HPDE6-E6E7 (cell line): Measurements from ENCODE around the gene HERC2.

Experiments
- DNase-seq: peaks from one replicate; pipeline ENCODE4 v3.0.0; 2011; ENCODE audit warnings: missing footprints; ENCODE audit errors: extremely low spot score

Gene HERC2

GRCh38 chr15:28096670-28097431, 225.1 kb downstream of the HERC2 start:
- no peak for DNase-seq

DNA sequence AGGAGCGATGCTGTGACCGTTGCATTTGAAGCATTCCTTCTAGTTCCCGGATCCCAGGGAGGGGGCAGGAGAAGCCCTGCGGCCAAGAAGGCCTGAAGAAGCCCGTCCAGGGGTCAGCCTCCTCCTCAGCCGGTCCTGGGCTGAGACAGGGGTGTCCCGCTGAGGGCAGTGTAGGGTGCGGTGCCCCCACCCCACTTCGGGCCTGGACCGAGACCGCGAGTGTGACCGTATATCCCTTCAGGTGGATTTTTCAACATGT, 225.6 kb downstream of the HERC2 start:
- DNase-seq, result no peak

DNA sequence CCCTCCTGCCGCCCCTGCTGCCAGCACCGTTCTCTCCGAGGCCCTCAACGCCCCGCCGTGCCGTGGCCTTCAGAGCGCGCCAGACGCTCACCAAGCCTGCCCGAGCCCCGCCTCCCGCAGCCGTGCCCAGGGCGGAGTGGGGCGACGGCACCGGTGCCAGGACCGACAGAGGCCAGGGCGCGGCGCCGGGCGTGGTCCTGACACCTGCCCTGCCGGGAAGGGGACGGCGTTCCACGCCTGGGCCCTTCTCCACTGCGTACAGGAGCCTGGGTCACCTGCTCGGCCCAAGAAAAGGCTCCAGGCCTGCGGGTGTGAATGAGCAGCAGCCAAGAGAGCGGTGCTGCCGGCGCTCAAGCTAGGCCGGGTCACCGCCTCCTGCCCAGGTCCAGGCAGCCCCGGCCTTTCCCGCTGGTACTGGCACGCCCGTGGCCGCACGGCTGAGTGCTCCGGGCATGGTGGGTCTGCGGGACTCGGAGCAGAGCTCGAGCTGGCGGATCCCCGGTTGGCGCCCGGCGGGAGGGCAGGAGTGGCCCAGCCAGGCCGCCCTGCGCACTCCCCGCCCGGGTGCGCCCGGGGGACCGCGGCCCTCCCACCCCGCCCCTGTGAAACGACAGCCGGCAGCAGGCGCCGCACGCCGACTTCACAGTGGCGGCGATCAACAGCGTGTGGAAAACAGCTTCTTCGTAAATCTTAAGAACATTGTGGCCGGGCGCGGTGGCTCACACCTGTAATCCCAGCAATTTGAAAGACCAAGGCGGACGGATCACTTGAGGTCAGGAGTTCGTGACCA, 227.1 kb downstream of the HERC2 start:
- DNase-seq, result no peak

DNA sequence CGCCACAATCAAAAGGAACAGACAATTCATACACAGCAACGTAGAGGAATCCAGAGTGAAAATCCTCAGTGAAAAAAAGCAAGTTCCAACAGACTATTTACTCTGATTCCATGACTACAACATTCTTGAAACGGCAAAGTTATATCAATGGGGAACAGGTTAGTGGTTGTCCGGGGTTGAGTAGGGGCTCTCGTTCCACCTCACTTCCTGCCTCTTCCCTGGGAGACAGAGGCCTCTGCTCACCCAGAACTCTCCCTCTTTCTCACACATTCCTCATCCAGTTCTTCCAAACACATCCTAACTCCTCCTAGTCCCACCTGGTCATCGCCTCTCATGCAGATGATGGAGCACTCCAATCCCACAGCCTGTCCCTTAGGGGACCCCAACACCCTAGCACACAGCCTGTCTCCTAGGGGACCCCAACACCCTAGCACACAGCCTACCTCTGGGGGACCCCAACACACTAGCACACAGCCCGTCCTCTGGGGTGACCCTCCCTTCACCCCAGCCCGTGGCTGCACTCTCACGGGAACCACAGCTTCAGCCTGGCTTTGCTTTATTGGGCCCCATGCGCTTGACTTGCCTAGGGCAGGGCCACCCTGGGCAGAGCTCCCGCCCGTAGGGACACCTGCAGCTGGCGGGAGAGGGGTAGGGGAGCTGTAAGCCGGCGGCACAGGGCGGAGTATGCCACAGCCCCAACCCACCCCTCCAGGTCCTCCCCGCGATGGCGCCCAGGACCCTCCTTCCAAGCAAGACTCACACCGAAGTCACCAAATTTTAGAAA, 228.0 kb downstream of the HERC2 start:
- DNase-seq, result no peak

GRCh38 chr15:28091313-28091712, 230.7 kb downstream of the HERC2 start:
- no peak for DNase-seq

GRCh38 chr15:28086175-28086703, 235.7 kb downstream of the HERC2 start:
- DNase-seq, result peak; percentile 63

DNA sequence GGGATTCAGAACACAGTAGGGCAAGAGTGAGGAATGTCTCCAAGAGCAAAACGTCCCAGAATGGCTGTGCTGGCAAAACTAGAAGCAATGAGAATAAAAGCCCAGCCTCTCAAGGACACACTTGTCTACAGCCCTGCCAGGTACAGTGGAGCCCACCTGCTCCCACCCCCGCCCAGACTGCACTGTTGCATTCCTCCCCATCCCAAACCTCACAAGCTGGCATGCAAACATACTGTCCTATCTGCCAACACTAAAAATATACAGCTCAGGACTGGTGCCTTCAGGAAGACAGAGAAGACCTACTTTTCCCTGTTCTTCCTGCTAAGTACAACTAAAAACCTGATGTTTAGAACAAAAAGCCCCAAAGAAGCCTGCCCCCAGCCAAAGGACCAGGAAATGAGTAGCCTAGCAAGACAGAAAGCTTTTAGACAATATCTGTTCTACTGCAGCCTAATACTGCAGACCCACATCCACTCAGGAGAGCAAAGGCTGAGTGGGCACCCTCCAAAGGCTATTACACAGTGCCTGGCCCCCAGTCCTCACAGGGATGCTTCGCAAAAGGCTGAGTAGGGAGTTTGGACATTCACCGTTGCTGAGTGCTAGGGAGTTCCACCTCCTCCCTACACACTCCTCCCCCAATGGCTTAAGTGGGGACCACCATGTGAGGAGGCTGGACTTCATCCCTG, 236.3 kb downstream of the HERC2 start:
- DNase-seq, result no peak

DNA sequence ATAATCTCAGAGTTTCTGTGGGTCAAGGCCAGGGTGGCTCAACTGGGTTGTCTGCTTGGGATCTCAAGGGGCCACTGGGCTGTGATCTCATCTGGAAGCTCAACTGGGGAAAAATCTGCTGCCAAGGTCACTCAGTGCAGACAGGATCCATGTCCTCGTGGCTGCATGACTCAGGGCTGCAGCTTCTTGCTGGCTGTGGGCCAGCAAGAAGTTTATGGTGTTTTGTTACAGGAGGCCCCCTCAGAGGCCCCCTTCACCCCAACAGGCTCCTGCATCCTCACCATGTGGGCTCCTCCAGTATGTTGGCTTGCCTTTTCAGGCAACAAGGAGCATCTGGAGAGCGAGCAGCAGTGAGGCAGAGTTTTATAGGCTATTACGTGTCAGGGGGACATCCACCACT, 237.4 kb downstream of the HERC2 start:
- no peak for DNase-seq

GRCh38 chr15:28082891-28083684, 238.9 kb downstream of the HERC2 start:
- no peak for DNase-seq

GRCh38 chr15:28081594-28081993, 240.4 kb downstream of the HERC2 start:
- no peak for DNase-seq

DNA sequence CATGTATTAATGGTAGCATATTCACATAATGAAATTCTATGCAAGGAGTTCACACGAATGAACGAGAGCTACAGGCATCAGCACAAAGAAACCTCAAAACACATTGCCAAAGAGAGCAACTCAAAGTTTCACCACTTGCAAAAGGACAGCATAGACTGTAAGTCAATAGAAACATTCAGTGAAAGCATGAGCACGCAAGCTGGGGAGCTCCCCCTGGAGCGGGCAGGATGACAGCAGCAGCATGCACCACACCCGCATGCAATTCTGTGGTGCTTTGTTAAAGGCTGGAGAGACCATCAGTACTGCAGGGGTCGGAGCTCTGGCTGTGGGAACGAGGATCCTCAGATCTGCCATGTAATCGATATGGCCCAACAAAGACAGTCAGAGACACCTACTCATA, 241.6 kb downstream of the HERC2 start:
- no peak for DNase-seq

DNA sequence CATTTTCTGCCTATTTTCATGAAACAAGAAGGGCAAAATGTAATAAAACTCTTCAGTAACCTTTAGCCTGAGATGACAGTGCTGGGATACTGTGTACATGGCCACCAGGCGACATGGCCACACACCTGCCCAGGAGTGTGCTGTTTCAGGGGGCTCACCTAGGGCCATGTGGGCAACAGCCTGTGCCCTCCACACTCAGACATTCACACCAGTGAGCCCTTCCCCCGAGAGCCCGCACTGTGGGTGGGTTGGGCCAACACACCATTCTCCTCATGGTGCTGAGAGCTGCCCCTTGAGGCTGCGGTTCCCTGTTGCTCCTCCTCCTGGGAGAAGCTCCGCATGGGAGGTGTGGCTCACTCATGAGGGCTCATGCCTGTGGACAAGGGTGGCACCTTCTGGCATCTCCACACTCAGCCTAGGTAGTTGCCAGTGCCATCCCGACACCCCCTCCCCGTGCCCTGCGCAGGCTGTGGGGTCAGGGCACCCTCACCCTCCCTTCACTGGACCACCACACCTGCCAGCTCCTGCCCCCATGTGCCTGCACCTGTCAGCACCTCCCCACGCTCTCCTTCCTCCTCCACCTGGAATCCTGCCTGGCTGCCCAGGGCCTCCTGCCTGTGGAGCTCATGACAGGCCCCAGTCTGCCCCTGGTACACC, 242.5 kb downstream of the HERC2 start:
- no peak for DNase-seq

- no peak for DNase-seq
These were observed 243.7 kb downstream of the HERC2 start for GRCh38 chr15:28078191-28078719.

GRCh38 chr15:28075573-28075972, 246.4 kb downstream of the HERC2 start:
- DNase-seq, result no peak

DNA sequence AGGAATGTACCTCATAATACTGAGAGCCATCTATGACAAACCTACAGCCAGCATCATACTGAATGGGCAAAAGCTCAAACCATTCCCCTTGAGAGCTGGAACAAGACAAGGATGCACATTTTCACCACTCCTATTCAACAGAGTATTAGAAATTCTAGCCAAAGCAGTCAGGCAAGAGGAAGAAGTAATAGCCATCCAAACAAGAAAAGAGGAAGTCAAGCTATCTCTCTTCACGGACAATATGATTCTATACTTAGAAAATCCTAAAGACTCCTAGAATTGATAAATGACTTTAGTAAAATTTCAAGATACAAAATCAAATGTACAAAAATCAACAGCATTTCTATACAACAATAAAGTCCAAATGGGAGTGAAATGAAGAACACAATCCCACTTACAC, 253.0 kb downstream of the HERC2 start:
- no peak for DNase-seq

GRCh38 chr15:28066231-28066630, 255.7 kb downstream of the HERC2 start:
- DNase-seq, result no peak
